Adrenal gland (tissue), 5 donors: ENCODE measurements around the gene HSD17B3.

ENCODE experiments used
- POLR2A ChIP-seq, 2 donors: fragments of 450-650 bp; IDR thresholded peaks; one replicate each; pipeline ENCODE4 v1.6.1; 2017; ENCODE audit warnings: antibody characterized with exemption in 2 of 2, mild to moderate bottlenecking in 2 of 2, moderate library complexity in 1 of 2
- TF ChIP-seq, protein P1 (sequence below), 6 experiments: fragments of 450-650 bp in 4 of 6; fragments of 200-600 bp in 2 of 6; sonication (generic) in 1 of 6; IDR thresholded peaks; 1 replicate in 5 of 6; 2 replicates in 1 of 6; pipeline versions ENCODE4 v1.5.1 to v1.8.0; 2016 to 2021; ENCODE audit warnings: antibody characterized with exemption in 6 of 6, mild to moderate bottlenecking in 2 of 6, moderate library complexity in 1 of 6
- donor health status: DM: no; HTN: no; CAD: no.

DNA sequence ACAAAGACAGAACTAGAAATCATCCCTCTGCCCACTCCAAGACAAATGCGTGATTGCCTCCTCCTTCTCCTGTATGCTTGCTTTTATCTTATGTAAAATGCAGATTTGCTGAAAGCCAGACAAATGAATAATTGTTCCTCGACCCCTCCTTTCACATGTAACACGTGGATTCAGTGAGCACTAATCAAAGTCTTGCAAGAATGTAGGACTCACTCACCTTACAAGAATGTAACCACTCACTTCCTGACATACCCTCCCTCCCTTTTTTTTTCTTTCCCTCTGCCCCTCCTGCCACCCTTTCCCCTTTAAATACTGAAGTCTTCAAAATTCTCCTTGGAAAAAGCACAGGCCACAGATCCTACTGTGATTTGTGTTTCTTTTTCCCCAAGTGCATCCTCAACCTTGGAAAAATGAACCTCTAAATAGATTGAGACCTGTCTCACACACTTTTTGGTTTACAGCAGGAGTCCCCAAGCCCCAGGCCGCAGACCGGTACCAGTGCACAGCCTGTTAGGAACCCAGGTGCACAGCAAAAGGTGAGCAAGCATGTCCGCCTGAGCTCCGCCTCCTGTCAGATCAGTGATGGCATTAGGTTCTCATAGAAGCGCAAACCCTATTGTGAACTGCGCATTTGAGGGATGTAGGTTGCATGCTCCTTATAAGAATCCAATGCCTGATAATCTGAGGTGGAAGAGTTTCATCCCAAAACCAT is 29.4 kb upstream of the HSD17B3 start:
- TF ChIP-seq, protein P1, sequence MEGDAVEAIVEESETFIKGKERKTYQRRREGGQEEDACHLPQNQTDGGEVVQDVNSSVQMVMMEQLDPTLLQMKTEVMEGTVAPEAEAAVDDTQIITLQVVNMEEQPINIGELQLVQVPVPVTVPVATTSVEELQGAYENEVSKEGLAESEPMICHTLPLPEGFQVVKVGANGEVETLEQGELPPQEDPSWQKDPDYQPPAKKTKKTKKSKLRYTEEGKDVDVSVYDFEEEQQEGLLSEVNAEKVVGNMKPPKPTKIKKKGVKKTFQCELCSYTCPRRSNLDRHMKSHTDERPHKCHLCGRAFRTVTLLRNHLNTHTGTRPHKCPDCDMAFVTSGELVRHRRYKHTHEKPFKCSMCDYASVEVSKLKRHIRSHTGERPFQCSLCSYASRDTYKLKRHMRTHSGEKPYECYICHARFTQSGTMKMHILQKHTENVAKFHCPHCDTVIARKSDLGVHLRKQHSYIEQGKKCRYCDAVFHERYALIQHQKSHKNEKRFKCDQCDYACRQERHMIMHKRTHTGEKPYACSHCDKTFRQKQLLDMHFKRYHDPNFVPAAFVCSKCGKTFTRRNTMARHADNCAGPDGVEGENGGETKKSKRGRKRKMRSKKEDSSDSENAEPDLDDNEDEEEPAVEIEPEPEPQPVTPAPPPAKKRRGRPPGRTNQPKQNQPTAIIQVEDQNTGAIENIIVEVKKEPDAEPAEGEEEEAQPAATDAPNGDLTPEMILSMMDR (IDR thresholded peaks at IDR 0.05): no peak
- TF ChIP-seq POLR2A (IDR thresholded peaks at IDR 0.05): no peak
